ENCODE results near the gene TMEM115. TPM values are rescaled to one million over a fixed set of nuclear protein-coding genes. Genes with fewer than 3 reads are reported as not detected.

TMEM115 gene, protein sequence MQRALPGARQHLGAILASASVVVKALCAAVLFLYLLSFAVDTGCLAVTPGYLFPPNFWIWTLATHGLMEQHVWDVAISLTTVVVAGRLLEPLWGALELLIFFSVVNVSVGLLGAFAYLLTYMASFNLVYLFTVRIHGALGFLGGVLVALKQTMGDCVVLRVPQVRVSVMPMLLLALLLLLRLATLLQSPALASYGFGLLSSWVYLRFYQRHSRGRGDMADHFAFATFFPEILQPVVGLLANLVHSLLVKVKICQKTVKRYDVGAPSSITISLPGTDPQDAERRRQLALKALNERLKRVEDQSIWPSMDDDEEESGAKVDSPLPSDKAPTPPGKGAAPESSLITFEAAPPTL
- 19.7 and 22.8 TPM in 2 replicates for total RNA-seq

DNA sequence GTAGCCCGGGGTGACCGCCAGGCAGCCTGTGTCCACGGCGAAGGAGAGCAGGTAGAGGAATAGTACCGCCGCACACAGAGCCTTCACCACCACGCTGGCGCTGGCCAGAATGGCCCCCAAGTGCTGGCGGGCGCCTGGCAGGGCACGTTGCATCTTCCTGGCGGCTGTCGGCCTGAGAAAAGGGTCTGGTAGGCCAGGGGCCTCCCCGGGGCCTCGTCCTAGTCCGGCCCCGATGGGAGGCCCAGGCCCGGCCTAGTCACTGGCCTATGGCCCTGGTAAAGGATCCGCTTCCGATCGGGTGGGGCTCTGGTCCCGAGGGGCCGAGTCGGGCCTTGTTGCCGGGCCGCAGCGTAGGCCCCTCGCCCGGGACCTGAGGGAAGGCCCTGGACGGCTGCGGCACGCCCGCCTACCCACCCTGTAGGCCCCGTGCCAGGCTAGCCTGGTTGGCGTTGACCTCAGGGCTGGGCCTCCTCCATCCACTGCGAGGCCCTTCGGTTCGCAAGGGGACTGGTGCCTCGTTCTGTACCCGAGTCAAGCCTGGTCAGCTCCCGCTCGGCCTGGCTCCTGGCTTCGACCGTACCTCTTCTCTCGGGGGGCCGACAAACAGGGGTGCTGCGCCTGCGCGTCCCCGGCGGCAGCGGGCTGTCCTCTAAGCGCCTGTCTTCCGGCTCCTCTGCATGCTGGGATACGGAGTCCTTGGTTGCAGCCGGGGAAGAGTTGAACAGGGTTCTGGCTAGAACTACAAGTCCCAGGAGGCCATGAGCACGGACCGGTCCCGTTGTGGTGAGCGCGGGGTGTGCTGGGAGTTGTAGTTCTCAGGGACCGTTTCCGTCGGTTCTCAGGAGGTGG lies at the start of gene TMEM115:
Gene TMEM115, minus strand, starts transcription at position 611 of the 849 bp plus-strand sequence. Its CDS starts 458 bp downstream, at position 153.
- H3K36me3 ChIP-seq (ENCODE audit: control insufficient read depth, insufficient read depth, low read length), result peaks cover 18% of the 10 kb centered on the region
- no peaks in the 10 kb centered on the region for H3K27me3 ChIP-seq (ENCODE audit: control insufficient read depth, insufficient read depth, low read length)
- TF ChIP-seq, protein P1, sequence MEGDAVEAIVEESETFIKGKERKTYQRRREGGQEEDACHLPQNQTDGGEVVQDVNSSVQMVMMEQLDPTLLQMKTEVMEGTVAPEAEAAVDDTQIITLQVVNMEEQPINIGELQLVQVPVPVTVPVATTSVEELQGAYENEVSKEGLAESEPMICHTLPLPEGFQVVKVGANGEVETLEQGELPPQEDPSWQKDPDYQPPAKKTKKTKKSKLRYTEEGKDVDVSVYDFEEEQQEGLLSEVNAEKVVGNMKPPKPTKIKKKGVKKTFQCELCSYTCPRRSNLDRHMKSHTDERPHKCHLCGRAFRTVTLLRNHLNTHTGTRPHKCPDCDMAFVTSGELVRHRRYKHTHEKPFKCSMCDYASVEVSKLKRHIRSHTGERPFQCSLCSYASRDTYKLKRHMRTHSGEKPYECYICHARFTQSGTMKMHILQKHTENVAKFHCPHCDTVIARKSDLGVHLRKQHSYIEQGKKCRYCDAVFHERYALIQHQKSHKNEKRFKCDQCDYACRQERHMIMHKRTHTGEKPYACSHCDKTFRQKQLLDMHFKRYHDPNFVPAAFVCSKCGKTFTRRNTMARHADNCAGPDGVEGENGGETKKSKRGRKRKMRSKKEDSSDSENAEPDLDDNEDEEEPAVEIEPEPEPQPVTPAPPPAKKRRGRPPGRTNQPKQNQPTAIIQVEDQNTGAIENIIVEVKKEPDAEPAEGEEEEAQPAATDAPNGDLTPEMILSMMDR (IDR thresholded peaks at IDR 0.05; ENCODE audit: insufficient read depth, low read length, severe bottlenecking), result no peak
- peak within 1 kb of the TSS; percentile 71 for H3K4me3 ChIP-seq (ENCODE audit: low read depth, low read length)
- DNase-seq (ENCODE audit: low read depth) (peak; percentile 98), FAIRE-seq (peak; percentile 95)

DNA sequence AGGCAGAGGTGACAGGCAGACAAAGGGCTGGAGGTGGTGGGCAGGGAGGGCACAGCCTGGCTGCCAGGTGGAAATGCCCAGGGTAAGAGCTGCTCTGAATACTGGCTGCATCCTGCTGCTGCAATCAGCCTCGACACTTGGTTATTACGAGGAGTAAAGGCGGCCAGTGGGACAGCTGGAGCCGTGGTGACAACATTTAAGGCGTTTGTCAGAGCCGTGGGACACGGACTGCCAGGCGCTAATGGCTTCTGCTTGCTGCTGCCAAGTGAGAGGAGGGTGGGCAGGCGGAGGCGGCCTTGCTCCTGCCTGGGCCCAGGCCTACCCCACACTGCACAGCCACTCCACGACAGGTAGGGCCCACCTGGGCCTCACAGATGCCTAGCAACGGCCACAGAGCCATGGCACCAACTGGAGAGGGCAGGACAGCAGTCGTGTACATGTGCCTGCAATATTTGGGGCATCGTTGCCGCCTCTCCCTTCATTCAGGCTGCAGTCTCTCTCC lies 49.2 kb upstream of the TMEM115 start:
- DNase-seq (ENCODE audit: low read depth), result no peak
- no peak for FAIRE-seq
- no peak overlapping the region for H3K4me3 ChIP-seq (ENCODE audit: low read depth, low read length)
- H3K27me3 ChIP-seq (ENCODE audit: control insufficient read depth, insufficient read depth, low read length), result peaks cover 16% of the 10 kb centered on the region
- TF ChIP-seq, protein P1 (IDR thresholded peaks at IDR 0.05; ENCODE audit: insufficient read depth, low read length, severe bottlenecking), result no peak
- H3K36me3 ChIP-seq (ENCODE audit: control insufficient read depth, insufficient read depth, low read length), result no peaks in the 10 kb centered on the region

DNA sequence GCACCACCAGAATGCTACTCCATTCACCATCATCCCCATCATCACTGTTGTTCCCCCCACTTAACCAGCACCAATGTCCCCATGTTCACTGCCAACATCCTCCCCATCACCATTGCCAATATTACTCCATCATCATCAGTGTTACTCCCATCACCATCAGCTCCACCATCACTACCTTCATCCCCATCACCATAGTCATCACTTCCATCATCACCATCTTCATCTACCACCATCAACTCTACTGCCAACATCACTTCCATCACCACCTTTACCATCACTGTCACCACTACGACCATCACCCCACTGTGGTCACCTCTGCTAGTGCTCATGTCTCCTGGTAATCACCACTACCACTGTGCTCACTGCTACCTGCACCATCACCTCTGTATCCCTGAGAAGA lies 47.2 kb upstream of the TMEM115 start:
- H3K4me3 ChIP-seq (ENCODE audit: low read depth, low read length), result no peak overlapping the region
- DNase-seq (ENCODE audit: low read depth) (no peak), FAIRE-seq (peak; percentile 93)
- no peaks in the 10 kb centered on the region for H3K36me3 ChIP-seq (ENCODE audit: control insufficient read depth, insufficient read depth, low read length)
- peaks cover 23% of the 10 kb centered on the region for H3K27me3 ChIP-seq (ENCODE audit: control insufficient read depth, insufficient read depth, low read length)
- TF ChIP-seq, protein P1 (IDR thresholded peaks at IDR 0.05; ENCODE audit: insufficient read depth, low read length, severe bottlenecking), result no peak

DNA sequence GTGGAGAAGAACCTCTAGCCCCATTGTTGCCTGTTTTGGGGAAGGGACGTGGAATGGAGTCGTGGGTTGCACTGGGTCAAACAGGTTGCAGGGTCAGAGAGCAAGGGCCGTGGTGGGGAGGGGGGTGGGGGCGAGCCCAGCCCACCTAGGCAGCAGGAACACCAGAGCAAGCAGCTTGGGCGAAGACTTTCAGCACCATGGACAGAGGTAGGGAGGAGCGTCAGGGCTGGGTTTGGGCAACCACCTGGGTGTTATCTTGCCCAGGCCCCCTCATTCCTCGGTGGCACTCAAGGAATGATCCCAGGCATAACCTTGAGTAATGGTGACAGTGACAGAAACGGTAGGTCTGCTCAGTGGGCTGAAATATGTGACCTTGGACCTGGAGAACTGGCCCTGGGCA lies 45.9 kb upstream of the TMEM115 start:
- DNase-seq (ENCODE audit: low read depth), result peak; percentile 13
- FAIRE-seq, result no peak
- Histone ChIP-seq H3K4me3 (ENCODE audit: low read depth, low read length) (no peak overlapping the region), H3K27me3 (ENCODE audit: control insufficient read depth, insufficient read depth, low read length) (peaks cover 20% of the 10 kb centered on the region), H3K36me3 (ENCODE audit: control insufficient read depth, insufficient read depth, low read length) (no peaks in the 10 kb centered on the region)
- TF ChIP-seq, protein P1 (IDR thresholded peaks at IDR 0.05; ENCODE audit: insufficient read depth, low read length, severe bottlenecking), result no peak

DNA sequence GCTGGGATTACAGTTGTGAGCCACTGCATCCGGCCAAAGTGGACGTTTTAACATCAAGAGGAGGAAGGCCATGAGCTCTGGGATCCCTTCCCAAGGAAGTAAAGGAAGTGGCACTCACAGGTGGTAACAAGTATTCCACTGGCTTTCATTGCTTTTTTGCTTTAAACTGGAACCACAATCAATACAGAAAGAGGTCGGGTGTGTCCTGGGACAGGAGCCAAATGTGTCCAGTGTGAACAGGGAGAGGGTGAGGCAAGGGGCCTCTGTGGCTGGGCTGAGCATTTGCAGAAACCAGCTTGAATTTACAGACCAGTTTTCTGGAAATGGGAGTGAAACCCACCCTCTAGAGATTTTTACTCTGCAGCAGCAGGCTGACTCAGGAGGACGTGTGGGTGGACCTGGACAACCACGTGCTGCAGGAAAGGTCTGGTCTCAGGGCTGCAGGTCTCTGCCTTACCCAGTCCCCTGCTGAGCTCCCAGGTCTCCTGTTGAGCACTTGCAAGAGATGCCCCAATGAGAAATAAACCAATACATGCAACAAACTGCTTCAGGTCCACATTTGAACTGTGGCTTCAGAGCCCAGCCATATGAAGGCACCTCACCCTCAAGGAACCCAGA lies 42.8 kb upstream of the TMEM115 start:
- no peak for DNase-seq (ENCODE audit: low read depth)
- H3K36me3 ChIP-seq (ENCODE audit: control insufficient read depth, insufficient read depth, low read length), result no peaks in the 10 kb centered on the region
- TF ChIP-seq, protein P1 (IDR thresholded peaks at IDR 0.05; ENCODE audit: insufficient read depth, low read length, severe bottlenecking), result no peak
- H3K4me3 ChIP-seq (ENCODE audit: low read depth, low read length), result no peak overlapping the region
- peaks cover 29% of the 10 kb centered on the region for H3K27me3 ChIP-seq (ENCODE audit: control insufficient read depth, insufficient read depth, low read length)
- no peak for FAIRE-seq
